HG03135 (cell line): ENCODE data around the gene MTCP1.

Experiments used
- ATAC-seq: cut with Tn5 transposase; IDR thresholded peaks from one replicate; pipeline ENCODE4 v1.9.1; 2021; ENCODE audit warnings: mild to moderate bottlenecking, moderate library complexity; ENCODE audit not compliant: unreplicated experiment

Gene MTCP1

DNA sequence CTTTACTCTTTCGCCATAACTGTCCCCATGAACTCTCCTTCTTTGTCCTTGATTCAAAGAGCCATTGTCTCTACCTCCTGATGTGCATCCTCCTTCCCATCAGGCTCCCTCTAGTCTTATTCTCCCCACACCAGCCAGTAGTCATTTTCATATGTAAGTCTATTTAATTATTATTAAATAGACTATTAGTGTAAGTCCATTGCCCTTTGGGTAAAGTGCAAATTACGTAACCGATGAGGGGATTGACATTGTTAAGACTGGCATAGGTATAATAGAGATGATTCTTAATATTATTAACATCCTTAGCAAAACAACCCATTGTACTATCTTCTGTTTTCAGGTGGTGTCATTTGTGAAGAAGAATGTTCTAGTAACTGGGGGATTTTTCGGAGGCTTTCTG lies 16.7 kb downstream of the MTCP1 start:
- ATAC-seq = no peak

DNA sequence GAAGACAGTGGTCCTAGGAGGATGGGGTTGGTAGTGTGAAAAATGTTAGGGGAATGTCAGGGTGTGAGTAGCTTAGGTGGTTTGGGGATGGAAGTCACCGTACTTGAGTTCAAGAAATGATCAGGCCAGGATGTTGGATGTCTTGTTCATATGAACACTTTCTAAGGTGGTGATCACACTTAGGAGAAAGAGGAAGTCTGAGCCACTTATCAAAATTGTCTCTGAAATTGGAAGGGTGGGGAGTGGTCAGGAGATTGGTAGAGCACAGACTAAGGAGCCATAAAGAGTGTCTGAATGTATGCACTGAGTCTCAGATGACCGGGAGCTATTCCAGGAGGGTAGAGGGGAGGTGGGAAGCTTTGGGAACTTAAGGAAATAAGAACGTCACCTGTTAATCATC lies 17.3 kb downstream of the MTCP1 start:
- no peak for ATAC-seq

DNA sequence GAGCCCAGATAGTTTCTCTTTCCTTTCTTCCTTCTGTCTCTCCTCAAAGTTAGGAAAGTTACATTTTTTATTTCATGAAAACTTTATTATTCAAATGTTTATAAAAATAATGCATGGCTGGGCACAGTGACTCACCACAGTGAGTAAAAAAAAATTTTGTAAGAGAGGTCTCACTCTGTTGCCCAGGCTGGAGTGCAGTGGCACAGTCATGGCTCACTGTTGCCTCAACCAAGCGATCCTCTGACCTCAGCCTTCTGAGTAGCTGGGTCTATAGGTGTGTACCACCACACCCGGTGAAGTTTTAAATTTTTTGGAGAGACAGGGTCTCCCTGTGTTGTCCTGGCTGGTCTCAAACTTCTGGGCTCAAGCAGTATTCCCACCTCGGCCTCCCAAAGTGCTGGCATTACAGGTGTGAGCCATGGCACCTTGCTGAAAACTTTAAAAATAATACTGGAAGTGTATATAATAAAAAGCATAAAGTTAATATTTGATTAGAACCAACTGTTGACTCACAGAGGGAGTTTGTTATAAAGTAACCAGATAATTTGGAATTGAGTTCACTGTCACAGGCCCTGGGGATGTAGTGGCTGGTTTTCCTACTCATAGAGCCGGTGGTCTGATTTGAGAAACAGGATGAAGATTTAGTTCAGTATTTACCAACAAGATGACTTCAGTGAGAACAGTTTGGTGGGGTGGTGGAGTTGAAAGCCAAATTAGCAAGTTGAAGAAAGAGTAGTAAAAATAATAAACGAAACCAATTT lies 18.0 kb downstream of the MTCP1 start:
- ATAC-seq = no peak

DNA sequence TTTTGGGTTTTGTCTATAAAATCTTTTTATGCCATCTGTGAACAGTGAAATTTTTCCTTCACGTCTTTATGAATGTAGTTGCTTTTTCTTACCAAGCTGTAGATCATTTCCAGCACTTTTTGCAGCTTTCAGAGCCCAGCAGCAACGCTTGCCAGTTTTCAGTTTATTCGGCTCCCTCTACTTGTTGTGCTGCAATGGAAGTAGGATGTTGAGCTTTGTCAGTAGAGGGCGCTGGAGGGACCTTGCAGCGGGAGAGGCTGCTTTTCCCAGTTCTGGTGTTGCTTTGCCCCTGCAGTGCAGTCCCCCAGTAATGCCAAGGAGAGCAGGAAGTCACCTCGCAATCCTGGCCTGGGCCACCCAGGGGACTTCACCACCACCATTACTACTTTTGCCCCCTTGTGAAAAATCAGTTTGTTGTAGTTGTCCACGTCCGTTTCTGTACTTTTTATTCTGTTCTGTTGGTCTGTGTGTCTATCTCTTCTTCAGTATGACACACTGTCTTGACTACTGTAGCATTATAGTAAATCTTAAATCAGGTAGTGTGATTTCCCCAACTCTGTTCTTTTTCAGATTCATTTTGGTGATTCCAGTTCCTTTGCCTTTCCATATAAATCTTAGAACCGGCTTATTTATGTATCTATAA lies 21.8 kb downstream of the MTCP1 start:
- ATAC-seq = no peak

DNA sequence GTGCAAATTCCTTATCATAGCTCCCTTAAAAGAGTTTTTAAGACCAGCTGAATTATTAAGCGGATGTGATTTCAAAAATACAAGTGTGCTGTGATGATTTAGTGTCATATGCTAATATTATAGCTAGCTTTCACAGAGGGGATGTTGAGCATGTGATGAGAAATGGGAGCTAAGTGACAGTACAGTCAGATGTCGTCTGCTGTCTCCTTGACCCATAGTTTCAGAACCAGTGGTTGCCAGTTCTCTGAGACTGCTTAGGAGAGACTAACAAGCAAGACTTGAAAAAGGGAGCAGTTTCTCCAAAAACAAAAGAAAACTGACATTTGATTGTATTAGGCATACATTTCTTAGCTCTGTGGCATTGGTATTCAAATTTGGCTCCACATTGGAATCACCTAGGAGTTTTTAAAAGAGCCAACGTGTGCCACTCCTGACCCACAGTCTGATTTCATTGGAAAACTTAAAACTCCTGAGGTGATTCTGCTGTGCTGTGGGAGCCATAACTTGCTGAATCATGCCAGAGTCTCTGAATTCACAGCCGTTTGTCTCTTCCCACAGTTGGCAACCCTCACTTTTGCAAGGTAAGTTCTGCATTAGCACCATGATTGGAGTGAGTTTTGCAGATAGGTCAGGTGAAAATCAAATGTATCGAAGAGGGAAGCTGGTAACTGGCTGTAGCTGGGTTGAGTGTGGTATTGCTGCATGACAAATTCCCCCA lies 24.0 kb downstream of the MTCP1 start:
- no peak for ATAC-seq

DNA sequence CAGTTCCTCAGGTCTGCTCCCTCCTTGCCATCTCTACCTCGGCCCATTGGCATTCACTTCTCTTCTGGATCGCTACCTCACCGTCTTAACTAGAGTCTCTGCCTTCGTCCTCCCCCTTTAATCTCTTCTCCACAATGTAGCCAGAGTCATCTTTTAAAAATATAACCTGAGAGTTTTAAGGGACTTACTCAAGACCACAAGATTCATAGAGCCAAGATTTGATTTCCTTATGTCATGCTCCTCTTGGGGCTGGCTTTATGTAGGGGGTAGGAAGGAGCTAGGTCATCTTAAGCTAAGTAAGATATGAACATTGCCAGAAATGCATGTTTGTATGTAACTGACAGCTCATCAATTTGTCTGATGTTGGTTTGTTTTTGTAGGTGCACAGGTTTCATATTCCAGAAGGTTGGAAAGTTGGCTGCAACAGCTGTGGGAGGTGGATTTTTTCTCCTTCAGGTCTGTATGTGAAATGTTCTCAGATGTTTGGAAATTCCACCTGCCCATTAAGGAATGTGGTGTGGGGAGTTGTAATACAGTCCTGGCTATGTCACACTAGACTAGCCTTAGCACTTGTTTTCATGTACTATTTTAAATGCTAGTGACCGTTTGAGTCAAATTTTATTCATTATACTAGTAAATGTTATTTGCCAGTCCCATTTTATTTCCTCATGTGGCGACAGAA lies 24.7 kb downstream of the MTCP1 start:
- ATAC-seq = no peak

DNA sequence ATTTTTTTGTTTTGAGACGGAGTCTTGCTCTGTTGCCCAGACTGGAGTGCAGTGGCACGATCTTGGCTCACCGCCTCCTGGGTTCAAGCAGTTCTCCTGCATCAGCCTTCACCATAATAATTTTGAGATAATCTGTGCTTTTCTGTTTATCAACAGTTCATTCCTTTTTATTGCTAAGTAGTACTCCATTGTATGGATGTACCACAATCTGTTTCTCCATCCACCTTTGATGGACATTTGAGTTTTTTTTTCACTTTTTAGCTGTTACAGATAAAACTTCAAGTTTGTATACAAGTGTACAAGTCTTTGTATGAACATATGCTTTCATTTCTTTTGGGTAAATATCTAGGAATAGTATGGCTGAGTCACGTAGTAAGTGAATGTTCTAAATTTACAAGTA lies 35.2 kb downstream of the MTCP1 start:
- no peak for ATAC-seq

DNA sequence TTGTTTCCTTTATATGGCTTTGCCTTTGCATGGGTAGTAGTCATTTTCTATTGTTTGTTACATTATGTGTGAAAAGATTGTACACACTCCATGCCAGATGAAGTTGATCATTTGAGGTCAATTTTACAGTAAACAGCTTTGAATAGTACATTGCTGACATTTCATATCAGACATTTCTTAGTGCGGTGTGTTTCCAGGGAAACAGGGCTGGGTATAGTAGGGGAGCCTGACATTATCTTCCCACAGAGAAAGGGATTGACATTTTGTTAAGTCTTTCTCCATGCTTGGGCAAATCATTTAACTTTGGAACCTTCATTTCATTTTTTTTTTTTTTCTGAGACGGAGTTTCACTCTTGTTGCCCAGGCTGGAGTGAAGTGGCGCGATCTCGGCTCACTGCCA lies 39.3 kb downstream of the MTCP1 start:
- no peak for ATAC-seq

DNA sequence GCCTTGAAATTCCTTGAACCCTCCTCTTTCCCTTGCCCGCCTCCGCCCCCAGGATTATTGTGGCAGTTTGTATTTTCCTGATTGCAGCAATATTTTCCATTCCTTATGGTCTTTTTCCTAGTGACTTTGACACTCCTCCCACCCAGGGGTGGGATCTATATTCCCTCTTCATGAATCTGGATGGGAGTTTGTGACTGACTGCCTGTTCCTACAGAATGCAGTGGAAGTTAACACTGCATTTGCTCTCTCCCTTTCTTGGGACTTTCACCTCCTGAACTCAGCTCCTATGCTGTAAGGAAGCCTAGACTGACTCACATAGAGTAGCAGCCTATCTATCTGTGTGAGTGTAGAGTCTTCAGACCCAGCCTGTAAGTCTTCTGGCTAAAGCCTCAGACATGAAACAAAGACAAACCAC lies 42.1 kb downstream of the MTCP1 start:
- ATAC-seq = no peak

DNA sequence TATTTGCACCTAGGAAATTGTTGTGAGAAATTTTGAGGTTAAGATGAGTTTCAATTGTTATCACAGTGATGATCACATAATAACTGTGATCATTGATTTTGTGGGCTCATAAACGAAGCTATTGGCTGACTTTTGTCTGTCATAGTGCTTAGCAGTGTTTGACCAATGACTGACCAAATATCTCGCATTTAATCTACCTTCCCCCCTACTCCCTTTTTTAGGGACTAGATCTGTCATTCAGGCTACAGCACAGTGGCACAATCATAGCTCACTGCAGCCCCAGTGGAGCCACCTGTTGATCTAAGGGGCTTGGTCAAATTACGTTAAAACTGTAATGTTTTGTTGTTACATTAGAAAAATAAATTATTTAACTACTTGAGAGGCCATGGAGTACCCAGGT lies 42.8 kb downstream of the MTCP1 start:
- ATAC-seq = no peak

DNA sequence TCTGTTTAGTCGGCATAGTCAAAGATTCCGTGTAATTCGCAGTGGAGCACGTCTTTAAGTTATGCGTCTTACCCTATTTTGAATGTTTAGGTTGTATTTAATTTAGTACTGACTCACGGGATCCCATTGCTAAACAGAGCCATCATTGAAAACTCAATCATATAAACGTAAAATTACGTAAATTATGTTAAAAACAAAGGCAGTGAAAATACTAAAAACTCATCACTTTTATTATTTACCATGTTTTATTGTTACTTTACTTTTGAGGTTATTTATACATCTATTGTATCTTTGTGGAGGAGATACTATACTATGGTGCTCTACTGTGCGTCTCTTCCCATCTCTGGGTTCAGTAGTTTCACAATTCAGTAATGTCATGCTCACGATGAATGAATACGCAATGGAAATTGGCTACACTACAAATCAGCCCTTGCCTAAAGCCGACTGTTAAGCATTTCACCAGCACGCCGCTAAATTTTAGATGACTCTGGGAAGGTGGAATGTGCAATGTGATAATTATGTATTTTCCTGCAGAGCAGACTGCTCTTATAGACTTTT lies 43.3 kb downstream of the MTCP1 start:
- ATAC-seq = no peak

DNA sequence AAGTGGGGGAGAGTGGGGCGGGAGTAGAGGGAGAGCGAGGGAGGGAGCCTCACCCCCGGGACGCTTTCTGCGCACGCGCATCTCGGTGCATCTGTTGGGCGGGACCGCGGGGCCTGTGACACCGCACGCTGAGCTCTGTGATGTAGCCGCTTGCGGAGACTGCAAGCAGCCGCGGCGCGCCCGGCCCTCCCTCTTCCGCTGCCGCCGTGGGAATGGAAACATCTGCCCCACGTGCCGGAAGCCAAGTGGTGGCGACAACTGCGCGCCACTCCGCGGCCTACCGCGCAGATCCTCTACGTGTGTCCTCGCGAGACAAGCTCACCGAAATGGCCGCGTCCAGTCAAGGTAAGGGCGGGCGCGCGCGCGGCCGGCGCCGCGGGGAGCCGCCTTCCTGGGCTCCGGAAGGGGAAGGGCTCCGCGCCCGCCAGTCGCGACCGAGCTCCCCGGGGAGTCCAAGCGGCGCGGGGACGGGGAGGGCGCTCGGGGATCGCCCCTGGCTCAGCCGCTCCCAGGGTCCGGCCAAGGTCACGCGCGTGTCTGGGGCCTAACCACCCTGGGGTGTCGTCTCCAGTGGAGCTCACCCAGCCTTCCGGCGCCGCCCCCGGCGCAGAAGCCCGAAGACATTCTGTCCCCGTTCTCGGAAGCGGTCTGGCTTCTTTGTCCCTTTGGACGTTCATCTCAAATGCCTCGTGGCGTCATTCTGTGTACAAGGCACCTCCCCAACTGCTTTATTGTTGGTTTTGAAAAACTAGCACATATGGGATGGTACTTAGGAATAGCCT lies 44.0 kb downstream of the MTCP1 start, which contains the start of gene FUNDC2:
Gene FUNDC2 (plus strand): TSS at position 118 of the 782 bp plus-strand sequence. CDS start 95 bp downstream, at position 213.
- peak; percentile 85 for ATAC-seq

DNA sequence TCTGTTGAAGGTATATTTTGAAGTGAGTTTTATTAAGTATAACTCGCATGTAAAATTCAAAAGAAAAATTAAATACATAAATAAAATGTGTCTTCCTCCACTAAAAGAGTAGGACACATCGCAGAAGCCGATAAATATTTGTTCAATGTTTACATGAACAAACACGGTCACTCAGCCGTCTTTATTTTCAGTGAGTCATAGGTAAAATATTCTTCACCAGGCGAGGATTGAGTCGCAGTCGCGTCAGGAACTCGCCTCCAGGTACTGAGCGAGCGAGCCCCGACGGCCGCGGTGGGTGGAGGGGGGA lies 44.6 kb downstream of the MTCP1 start:
- ATAC-seq = no peak

DNA sequence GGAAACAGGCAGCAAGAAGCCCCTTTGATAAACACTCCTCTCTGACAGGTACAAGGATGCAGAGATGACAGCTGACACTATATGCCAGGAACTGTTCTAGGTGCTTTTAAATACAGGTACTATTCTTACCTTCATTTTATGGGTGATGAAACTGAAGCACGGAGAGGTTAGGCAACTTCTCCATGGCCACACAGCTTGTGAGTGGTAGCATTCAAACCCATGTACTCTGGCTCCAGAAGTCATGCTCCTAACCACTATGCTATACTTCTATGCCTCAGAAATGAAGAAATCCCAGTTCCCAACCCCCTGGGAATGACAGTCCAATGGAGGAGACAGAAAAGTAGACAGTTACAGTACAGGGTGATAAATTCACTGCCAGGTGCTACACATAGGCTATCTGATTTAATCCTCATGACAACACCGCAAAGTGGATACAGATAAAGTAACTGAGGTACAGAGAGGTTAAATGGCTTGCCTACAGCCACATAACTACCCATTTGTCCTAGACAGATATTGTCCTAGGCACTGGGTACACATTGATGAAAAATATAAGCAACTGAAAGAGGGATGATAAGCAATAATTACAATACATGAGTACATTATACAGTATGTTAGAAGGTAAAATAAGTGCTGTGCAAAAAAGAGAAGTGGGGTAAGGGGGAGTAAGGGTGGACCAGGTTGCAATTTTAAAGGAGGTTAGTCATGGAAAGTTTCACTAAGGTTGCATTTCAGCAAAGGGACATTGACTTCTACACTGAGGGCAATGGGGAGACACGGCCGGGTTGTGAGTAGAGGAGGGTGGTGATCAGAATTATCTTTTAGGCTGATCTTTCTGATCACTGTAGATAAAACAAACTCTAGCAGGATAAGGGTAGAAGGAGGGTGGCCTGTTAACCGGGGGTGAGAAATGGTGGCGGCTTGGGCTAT lies 46.8 kb downstream of the MTCP1 start:
- no peak for ATAC-seq

DNA sequence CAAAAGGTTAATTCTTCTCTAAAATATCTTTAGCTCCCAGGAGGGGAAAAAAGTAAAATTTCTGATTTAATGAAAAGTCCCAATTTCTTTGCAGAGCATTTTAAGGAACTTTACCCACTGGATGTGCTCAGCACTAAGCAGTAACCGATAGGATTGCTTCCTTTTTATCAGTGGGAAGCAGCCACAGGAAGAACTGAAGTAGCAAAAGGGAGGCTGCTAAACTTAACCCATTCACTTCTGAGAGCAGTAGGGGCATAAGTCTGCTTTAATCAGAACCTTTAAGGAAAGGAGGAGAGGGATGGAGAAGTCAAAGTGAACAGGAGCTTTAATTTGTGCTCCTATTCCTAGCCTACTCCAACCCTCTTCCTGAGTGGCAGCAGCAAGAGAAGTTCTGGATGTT lies 48.4 kb downstream of the MTCP1 start, which contains the start of gene F8:
Gene F8 (minus strand): TSS at position 139 of the 400 bp plus-strand sequence. CDS start 171 bp downstream, outside the sequence.
- no peak for ATAC-seq

DNA sequence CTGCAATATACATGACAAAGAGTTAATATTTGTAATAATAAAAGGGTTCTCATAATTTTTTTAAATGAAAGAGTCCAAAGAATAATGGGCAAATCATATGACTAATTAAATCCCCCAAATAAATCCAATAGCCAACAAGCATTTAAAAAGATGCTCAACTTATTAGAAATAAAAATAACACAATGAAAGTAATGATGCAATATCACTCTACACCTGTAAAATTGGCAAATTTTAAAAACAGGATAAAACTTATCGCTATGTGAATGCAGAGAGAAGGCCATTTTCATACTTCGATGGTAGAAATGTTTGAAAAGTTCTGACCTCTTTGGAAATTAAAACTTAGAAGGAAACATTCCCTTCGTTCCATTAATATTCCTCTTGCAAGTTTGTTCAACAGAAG lies 50.3 kb downstream of the MTCP1 start:
- no peak for ATAC-seq
